GM19438 (cell line): ENCODE measurements around the gene STK32B.

Source experiments
- ATAC-seq: cut with Tn5 transposase; IDR thresholded peaks from one replicate; pipeline ENCODE4 v1.9.1; 2021; ENCODE audit warnings: low read depth; ENCODE audit not compliant: unreplicated experiment

Gene STK32B

DNA sequence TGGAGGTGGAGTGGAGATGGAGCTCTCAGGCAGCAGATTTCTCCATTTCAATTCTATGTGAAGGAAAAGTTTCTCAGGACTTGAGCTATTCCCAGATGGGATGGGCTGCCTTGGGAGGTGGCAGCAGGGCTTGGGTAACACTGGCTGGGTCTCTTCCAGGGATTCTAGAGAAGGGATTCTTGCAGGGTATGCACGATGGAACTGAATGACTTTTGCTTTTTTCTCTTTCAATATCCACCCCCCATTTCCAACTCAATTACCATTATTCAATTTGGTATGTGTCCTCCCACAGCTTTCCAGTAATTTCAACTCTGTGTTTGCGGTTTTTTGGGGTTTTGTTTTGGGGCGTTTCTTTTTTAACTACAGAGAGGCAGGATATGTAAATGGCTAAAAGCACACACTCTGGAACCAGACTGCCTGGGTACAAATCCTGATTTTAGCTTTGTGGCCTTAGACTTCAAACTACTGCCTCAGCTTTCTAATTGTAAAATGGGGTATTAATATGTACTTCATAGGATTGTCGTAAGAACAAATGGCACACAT, 428.3 kb downstream of the STK32B start:
- ATAC-seq = no peak

DNA sequence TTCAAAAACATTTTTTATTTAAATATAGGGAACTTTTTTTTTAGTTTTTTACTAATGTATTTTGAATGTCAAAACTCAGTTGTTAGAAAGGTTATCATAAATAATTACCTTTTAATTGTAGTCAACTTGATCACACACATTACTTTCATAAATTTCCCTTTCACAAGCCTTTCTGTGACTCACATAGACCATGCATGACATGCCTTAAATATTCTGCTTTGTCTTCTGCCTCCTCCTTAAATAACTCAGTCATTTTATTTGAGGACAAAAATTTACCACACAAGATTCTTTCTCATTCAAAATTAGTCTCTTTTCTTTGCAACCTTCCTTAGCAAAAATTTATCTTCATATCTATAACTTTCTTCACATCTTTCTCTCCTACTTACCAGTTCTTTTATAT, 437.1 kb downstream of the STK32B start:
- no peak for ATAC-seq

DNA sequence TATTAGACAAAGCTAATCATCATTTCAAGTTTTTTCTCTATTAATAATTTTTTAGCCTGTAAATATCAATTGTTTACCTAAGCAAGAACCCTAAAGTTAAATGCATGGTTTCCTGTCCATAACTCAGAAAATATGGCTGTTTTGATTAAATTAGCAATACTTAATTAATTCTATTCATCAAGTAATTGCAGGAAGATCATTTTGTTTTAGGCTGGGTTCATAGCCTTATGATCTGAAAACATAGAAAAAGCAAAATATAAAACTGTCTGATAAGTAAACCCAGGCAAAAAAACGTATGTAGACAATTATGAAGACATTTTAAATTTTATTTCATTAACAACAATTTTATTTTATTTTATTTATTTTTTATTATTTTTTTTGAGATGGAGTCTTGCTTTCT, 438.0 kb downstream of the STK32B start:
- ATAC-seq = no peak

DNA sequence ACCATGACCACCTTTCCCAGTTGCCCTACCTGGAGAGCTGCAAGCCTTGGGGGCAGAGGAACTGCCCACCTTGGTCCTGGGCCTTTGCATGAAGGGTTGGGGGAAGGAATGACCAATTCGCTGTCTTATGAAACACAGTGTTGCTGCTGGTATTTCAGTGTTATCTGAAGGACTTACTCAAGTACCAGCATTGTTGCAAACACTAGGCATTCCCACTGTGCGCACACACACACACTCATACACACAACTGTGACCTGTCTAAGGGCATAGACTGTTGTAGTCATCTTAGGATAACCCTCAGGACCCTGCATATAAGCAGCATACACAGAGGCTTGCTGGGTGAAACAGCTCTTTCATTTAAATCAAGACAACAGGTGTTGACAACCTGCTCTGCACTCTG, 446.2 kb downstream of the STK32B start:
- no peak for ATAC-seq

DNA sequence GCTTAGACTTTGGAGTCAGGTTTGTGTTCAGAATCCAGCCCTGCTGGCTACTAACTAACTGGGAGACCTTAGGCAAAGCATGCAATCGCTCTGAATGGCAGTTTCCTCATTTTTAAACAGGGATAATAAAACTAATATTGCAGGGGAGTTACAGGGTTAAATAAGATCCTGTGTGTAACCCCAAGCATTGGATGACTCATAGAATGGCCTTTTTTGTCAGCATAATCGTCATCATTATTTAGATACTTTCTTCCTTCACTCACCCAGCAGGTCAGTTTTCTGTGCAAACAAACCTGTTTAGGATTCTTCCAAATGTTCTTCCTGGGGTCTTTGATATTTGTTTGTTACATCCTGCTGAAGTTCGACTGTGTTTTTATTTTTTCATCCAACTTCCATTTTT, 448.9 kb downstream of the STK32B start:
- ATAC-seq = no peak

DNA sequence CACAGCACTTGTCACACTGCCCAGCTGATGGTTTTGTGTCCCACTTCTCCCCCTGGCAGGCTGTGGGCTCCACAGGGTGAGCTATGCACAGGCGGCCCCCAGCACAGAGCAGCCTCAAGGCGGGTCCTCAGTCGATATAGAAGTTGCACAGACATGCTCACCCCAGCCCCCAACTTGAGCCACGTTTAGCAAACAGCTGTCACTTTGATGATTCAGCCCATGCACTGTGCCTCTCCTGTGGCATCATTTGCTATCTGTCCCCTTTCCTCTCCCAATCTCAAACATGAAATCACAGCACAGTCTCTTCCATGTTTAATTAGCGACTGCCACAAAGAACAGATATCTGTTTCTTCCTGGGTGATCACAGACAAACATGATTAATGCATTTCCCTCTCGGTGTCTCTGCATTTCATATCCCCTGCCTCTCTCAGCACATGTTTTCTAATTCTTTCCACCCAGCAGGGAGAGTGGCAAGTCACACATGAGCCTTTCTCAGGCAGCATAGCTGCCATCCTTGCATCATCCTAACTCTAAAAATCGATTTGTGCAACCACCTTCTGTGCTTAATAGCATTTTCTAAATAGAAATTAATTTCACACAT, 452.2 kb downstream of the STK32B start:
- no peak for ATAC-seq

DNA sequence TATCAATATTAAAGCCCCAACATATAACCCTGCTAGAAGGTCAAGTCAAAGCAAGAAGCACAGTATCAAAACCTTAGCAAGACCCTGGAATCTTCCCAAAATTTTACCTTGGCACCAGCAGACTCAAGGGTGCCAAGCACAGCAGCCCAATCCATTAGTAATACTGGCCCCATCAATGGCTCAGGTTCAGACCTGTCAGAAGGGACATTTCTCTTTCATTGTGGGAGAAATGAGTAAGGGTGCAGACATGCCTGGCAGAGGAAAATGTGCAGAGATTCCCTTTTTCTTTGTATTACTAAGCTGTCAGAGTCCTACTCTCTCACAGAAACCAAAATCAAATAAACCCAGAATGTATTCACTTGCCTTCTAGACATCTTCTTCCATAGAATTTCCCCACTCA, 453.2 kb downstream of the STK32B start:
- ATAC-seq = no peak

DNA sequence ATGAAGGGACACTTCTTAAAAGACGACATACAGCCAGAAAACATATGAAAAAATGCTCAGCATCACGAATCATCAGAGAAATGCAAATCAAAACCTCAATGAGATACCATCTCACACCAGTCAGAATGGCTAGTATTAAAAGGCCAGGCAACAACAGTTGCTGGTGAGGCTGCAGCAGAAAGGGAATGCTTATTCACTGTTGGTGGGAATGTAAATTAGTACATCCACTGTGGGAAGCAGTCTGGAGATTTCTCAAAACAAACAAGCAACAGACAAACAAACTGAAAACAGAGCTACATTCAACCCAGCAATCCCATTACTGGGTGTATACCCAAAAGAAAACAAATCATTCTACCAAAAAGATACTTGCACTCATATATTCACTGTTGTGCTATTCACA, 459.2 kb downstream of the STK32B start:
- no peak for ATAC-seq

DNA sequence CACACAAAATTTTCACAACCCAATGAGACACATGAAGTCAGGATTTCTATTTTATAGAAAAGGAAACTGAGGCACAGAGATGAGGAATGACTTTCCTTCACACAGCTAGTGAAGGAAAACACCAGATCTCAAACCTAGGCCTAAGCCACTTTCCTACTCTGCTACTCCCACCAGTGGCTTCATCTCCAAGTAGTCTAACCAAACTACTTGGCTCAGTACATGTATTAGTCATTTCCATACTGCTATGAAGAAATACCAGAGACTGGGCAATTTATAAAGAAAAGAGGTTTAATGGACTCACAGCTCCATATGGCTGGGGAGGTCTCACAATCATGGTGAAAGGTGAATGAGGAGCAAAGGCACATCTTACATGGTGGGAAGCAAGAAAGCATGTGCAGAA, 460.5 kb downstream of the STK32B start:
- ATAC-seq = no peak

DNA sequence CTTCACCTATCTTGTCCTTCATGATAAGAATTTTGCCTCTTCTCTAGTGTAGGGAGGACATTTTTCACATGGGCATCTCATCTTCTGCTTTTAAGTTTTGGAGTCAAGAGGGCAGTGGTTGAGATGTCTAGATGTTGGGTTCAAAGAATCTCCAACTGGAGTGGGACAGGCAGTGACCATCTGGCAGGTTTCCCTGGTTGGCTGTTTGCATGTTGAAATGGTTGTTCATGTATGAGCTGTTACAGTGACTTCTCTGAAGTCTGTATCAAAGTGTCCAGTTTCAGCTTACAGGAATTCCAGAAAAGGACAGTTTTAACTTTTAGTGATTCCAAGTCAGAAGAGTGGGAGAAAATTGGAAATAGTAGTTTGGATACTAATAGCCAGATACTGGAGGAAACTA, 464.4 kb downstream of the STK32B start:
- no peak for ATAC-seq

DNA sequence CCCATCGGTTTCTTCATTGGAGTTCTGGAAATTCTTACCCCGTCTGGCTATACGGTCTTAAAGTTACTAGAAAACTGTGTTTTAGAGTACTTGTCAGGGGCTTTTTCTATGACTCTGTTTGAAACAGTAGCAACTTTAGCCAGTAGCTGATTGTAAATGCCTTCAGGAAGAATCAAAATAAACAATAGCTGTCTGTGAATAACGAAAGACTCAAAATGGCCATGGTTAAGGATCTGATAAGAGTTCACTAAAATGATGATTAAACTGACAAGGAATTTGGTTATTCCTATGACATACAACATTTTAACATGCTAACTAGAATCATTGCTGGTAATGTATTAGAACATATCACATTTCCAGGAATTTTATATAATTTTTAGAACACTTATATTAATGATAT, 466.1 kb downstream of the STK32B start:
- ATAC-seq = no peak

DNA sequence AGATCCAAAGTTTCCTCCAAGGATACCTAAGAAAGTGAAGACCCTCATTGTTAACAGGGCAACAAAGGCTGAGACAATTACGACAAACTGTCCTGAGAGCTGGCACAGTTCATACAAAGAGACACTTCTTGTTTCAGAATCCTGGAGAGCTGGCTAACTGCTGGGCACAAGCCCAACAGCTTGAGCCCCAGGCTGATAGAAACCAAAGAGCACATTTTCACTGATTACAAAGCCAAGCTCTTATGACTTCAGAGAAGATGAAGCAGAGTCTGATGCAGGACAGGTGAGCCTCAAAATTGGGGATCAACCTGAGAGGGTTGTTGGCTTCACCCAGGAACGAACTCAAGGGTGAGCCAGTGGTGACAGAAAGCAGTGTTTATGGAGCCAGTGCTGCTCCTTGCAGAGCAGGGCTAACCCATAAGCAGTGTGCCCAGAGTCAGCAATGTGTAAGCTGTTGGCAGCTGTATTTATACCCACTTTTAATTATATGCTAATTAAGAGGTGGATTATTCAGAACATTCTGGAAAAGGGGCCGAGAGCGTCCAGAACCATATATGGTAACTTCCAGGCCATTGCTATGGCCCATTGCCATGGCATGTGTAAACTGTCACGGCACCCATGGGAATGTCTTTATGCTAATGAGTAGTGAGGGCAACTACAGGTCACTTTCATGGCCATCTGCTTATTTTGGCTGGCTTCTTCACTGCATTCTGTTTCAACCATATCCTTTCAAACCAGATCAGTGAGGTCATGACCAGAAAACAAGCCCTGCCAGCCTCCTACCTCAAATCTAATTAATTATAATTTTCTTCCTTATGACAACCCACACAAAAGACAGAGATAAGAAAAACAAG, 473.4 kb downstream of the STK32B start:
- ATAC-seq = no peak

DNA sequence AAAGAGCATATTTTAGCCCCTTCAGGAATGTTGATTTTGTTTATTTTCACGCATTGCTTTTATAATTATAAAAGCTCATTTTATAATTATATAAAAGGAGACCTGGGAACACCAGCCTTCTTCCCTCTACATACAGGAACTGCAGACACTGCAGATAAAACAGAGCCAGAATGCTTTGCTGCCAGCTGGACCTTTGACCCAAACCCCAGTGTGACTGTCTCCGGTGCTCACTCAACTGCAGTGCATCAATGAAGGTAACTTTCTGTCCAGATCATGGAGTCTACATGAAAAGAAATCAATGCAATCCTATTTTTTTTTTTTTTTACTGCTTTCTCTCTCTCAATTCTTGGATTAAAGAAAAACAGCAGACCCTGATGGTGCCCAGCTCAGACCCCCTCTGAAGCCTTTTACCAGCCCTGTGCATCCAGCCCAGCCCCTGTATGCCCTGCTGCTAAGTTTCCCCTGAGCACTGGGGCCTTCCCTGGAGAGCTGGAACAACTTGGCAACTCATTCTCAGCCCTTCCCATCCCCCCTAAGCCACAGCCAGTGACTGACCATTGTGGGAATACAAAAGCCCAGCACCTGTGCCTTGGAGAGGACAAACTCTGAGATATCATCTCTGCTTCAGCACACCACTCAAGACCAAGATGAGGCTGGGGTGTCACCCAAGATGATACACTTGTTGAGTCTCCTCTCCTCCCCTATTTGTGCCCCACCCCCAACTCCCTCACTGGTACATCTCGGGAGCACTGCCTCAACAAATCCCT, 475.0 kb downstream of the STK32B start:
- no peak for ATAC-seq

DNA sequence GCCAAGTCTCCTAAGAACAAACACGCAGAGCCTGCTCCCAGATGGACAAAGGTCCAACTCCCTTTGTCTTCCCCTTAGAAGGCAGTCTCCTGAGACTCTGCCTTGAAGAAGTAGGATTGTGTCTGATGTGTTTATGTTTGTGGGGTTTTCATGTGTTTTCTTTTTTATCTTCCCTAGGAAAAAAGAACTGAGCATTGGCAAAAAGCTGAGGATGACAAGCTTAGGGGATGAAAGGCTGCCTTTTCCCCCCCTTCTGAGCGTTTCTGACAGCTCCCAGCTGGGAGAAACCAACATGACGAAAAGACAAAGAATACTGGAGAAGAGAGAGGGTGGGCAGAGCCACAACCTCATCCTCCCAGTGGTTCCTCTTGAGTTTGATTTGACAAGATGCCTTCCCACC, 475.9 kb downstream of the STK32B start:
- ATAC-seq = no peak

DNA sequence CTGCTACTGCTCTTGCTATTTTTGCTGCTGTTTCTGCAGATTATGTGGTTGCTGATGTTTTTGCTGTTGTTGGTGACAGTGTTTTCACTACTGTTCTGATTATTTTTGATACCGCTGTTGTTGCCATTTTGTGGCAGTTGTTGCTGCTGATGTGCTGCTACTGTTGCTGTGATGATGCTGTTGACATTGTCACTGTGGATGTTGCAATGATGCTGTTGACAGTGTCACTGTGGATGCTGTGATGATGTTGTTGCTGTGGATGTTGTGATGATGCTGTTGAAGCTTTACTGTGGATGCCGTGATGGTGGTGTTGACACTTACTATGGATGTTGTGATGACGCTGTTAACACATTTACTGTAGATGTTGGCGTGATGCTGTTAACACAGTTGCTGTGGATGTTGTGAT, 476.8 kb downstream of the STK32B start:
- no peak for ATAC-seq

DNA sequence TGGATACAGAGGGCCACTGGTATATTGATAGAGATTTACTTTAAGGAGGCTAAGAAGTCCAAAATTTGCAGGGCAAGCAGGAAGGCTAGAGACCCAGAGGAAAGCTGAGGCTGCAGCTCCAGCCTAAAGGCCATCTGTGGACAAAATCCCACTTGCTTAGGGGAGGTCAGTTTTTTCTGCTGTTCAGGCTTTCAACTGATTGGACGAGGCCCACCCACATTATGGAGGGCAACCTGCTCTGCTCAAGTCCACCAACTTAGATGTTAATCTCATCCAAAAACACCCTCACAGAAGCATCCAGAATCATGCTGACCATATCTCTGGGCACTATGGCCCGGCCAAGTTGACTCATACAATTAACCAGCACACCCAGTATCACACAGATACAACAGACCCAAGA, 480.8 kb downstream of the STK32B start:
- ATAC-seq = no peak

DNA sequence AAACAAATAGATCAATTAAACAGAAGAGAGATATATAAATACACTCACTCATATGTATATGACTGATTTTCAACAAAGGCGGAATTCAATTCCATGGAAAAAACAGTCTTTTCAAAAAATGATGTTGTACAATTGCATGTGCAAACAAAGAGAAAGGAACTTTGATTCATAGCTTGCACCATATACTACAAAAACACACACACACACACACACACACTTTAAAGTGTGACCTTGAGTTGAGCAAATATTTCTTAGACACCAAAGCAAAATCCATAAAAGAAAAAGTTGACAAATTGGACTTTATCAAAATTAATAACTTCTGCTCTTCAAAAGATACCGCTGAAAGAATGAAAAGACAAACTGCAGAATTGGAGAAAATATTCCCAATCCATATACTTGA, 488.3 kb downstream of the STK32B start:
- no peak for ATAC-seq

DNA sequence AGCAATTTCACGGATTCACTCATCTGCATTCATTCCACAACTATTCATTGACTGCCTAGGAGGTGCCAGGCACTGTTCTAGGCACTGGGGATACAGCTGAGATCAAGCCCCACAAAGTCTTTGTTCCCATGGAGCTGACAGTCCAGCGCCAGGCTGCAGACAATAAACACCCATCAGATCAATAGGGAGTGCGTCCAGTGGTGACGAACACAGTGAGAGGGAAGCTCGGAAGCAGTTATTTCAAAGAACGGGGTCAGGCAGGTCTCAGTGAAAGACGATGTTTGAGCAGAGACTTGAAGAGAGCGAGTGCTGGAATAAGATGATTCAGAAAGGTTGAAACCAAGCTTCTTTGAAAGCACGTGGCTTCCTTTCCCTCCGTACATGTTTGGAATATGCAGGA, 489.9 kb downstream of the STK32B start:
- no peak for ATAC-seq

DNA sequence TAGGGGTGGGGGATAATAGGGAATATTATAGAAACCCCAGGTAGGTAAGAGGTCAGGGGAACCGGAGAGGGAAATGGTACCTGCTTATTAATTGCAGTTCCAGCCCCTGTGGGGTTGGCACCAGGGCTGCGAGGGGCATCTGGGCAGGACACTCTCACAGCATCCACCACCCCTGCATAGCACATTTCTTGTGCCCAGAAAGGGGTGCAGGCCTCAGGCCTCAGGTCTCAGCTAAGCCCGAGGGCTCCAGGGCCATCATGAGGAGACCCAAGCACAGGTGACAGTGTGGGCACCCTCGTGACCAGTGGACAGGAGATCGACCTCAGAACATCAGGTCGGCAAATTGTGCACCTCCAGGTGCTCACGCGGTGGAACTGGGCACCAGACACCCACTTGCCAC, 492.4 kb downstream of the STK32B start:
- ATAC-seq = no peak

DNA sequence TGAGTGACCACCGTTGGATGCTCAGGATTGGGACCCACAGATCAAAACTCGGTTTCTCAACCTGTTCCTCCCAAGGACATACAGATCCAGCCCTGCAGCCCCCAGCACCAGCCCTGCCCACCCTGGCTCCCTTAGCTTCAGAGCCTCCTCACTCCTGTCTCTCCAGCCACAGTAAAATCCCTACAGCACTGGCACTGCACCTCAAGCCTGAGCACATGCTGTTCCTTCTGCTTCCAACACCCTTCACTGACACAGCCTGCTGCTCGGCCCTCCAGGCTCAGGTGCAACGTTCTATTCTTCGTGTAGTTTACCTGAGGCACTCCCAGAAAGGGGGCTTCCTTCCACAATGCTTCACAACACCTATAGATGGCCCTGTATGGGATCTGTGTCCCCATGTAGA, 493.5 kb downstream of the STK32B start:
- ATAC-seq = no peak

DNA sequence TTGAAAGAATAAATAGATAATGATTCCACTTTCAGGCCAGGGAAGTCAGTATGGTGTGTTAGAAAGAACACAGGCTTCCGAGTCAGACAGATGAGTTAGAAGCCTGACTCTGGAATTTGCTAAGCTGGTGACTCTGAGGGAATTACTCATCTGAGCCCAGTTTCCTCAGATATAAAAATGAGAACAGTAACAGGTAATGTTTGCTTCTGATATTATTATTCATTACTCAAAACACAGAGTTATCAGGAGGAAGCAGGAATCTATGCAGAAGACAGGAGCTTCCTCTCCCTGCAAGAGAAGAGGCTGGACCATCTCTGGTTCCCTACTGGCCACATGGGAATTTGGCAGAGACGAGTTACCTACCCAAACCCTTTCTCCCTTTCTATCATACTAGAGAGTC, 494.0 kb downstream of the STK32B start:
- ATAC-seq = no peak
